RWPE2 (cell line): ENCODE measurements around the gene ERBB4.

ENCODE experiments used
- ATAC-seq: fragments of 200-7000 bp; cut with Tn5 transposase; 3 replicates; pipeline ENCODE4 v1.9.1; 2021; ENCODE audit warnings: low read depth
- DNase-seq: peaks from one replicate; pipeline ENCODE4 v3.0.0-alpha.2; 2020; ENCODE audit warnings: low spot score
- H3K27ac ChIP-seq: fragments of 450-650 bp; 2 replicates; pipeline ENCODE4 v1.5.1; 2017; ENCODE audit warnings: mild to moderate bottlenecking; ENCODE audit not compliant: poor library complexity, severe bottlenecking
- H3K27me3 ChIP-seq: fragments of 250-450 bp; sonication (Bioruptor Pico); 2 replicates; pipeline ENCODE4 v1.5.1; 2021; ENCODE audit warnings: mild to moderate bottlenecking, moderate library complexity; ENCODE audit not compliant: insufficient read depth, poor library complexity, severe bottlenecking
- H3K36me3 ChIP-seq: fragments of 250-450 bp; sonication (Bioruptor Pico); 2 replicates; pipeline ENCODE4 v1.5.1; 2020; ENCODE audit warnings: low read depth, mild to moderate bottlenecking, moderate library complexity
- H3K4me1 ChIP-seq: fragments of 250-450 bp; sonication (Bioruptor Pico); 2 replicates; pipeline ENCODE4 v1.5.1; 2021; ENCODE audit warnings: mild to moderate bottlenecking, moderate library complexity; ENCODE audit not compliant: insufficient read depth, poor library complexity, severe bottlenecking
- H3K4me3 ChIP-seq: fragments of 250-450 bp; sonication (Bioruptor Pico); 2 replicates; pipeline ENCODE4 v1.5.1; 2021; ENCODE audit warnings: mild to moderate bottlenecking, moderate library complexity; ENCODE audit not compliant: severe bottlenecking
- H3K9me3 ChIP-seq: fragments of 250-450 bp; sonication (Bioruptor Pico); 2 replicates; pipeline ENCODE4 v1.5.1; 2021; ENCODE audit warnings: mild to moderate bottlenecking, moderate library complexity; ENCODE audit not compliant: severe bottlenecking
- CTCF ChIP-seq: fragments of 450-650 bp; IDR thresholded peaks from one replicate; pipeline ENCODE4 v1.5.1; 2017; ENCODE audit warnings: mild to moderate bottlenecking, moderate library complexity; ENCODE audit not compliant: poor library complexity, severe bottlenecking

The ERBB4 gene

GRCh38 chr2:212424082-212424481 lies 114.5 kb downstream of the ERBB4 start:
- no peak overlapping the region for H3K4me3 ChIP-seq
- no peak for TF ChIP-seq CTCF
- no peaks in the 10 kb centered on the region for H3K4me1 ChIP-seq
- ATAC-seq (peak; percentile 45; the same call in 2 of the 3 replicates), DNase-seq (no peak)
- no peaks in the 10 kb centered on the region for H3K27me3 ChIP-seq
- H3K27ac ChIP-seq, result no peak overlapping the region
- no peaks in the 10 kb centered on the region for H3K9me3 ChIP-seq
- H3K36me3 ChIP-seq, result no peaks in the 10 kb centered on the region

GRCh38 chr2:212423089-212423488 lies 115.5 kb downstream of the ERBB4 start:
- DNase-seq (no peak), ATAC-seq (no peak)
- no peak overlapping the region for H3K4me3 ChIP-seq
- no peaks in the 10 kb centered on the region for H3K9me3 ChIP-seq
- no peaks in the 10 kb centered on the region for H3K36me3 ChIP-seq
- no peak for TF ChIP-seq CTCF
- H3K27ac ChIP-seq, result no peak overlapping the region
- no peaks in the 10 kb centered on the region for H3K27me3 ChIP-seq
- H3K4me1 ChIP-seq, result no peaks in the 10 kb centered on the region

GRCh38 chr2:212421556-212422334 lies 116.9 kb downstream of the ERBB4 start:
- Histone ChIP-seq H3K9me3 (no peaks in the 10 kb centered on the region), H3K27me3 (no peaks in the 10 kb centered on the region), H3K4me1 (no peaks in the 10 kb centered on the region), H3K4me3 (no peak overlapping the region), H3K36me3 (no peaks in the 10 kb centered on the region), H3K27ac (no peak overlapping the region)
- peak; percentile 46 for ATAC-seq
- DNase-seq, result no peak
- TF ChIP-seq CTCF, result no peak

- no peak for TF ChIP-seq CTCF
- Histone ChIP-seq H3K4me1 (no peaks in the 10 kb centered on the region), H3K9me3 (no peaks in the 10 kb centered on the region), H3K4me3 (no peak overlapping the region), H3K27ac (no peak overlapping the region), H3K36me3 (no peaks in the 10 kb centered on the region), H3K27me3 (no peaks in the 10 kb centered on the region)
- DNase-seq, result no peak
- ATAC-seq, result no peak
Observed at GRCh38 chr2:212416086-212416485, 122.5 kb downstream of the ERBB4 start.

GRCh38 chr2:212414767-212415211 lies 123.8 kb downstream of the ERBB4 start:
- Histone ChIP-seq H3K27ac (no peak overlapping the region), H3K4me1 (no peaks in the 10 kb centered on the region), H3K9me3 (no peaks in the 10 kb centered on the region), H3K36me3 (no peaks in the 10 kb centered on the region), H3K4me3 (no peak overlapping the region), H3K27me3 (no peaks in the 10 kb centered on the region)
- no peak for ATAC-seq
- TF ChIP-seq CTCF, result no peak
- no peak for DNase-seq
